SU-DHL-6 (cell line): ENCODE data around the gene OLIG1.

Experiments
- EZH2phosphoT487 ChIP-seq: fragments of 200-600 bp; sonication (generic), shearing (Covaris generic); conservative IDR thresholded peaks from 2 replicates; pipeline ENCODE4 v1.6.1; 2018; ENCODE audit warnings: mild to moderate bottlenecking, antibody characterized with exemption, low read length, moderate library complexity, mixed read lengths
- TF ChIP-seq, protein P1 (sequence below): fragments of 200-600 bp; sonication (generic); IDR thresholded peaks from one replicate; pipeline ENCODE4 v1.5.1; 2017; ENCODE audit warnings: antibody characterized with exemption, mild to moderate bottlenecking, low read length, moderate library complexity; ENCODE audit not compliant: insufficient read depth, poor library complexity, severe bottlenecking

DNA sequence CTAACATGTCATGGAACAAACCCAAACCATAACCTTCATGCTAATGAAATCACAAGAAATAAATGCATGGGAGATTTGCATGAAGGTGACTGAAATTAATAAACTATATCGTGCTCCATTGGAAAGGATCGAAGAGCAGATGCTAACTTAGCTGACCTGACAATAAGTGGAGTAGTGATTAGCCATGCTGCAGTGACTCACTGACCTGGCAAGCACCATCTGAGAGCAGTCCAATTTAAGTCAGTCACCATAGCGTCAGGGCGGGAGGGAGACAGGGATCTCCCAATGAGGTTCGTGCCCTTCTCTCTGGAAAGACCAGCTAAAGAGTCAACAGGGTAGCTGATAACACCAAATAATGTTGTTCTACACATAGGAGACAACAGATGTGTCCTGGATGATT, 22.7 kb upstream of the OLIG1 start:
- TF ChIP-seq, protein P1, sequence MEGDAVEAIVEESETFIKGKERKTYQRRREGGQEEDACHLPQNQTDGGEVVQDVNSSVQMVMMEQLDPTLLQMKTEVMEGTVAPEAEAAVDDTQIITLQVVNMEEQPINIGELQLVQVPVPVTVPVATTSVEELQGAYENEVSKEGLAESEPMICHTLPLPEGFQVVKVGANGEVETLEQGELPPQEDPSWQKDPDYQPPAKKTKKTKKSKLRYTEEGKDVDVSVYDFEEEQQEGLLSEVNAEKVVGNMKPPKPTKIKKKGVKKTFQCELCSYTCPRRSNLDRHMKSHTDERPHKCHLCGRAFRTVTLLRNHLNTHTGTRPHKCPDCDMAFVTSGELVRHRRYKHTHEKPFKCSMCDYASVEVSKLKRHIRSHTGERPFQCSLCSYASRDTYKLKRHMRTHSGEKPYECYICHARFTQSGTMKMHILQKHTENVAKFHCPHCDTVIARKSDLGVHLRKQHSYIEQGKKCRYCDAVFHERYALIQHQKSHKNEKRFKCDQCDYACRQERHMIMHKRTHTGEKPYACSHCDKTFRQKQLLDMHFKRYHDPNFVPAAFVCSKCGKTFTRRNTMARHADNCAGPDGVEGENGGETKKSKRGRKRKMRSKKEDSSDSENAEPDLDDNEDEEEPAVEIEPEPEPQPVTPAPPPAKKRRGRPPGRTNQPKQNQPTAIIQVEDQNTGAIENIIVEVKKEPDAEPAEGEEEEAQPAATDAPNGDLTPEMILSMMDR = no peak
- TF ChIP-seq EZH2phosphoT487 = no peak
